SK-N-SH (cell line): Measurements from ENCODE around the gene CENPT. TPM values are rescaled to one million over a fixed set of nuclear protein-coding genes. Genes with fewer than 3 reads are reported as not detected.

Experiments used
- CTCF ChIA-PET: fragments of 300-600, 350-600 bp; formaldehyde crosslinking; extraction: SDS; loops from one replicate; lab custom pipeline; 2021; lab: Yijun Ruan, JAX
- POLR2A ChIA-PET: fragments of 350-600 bp; sonication (Branson Sonifier 250); formaldehyde crosslinking; extraction: SDS; loops from one replicate; lab custom pipeline; 2020; ENCODE audit warnings: antibody characterized with exemption, inconsistent platforms; lab: Yijun Ruan, JAX
- DNase-seq: peaks from one replicate; pipeline ENCODE4 v3.0.0; 2012
- H2AFZ ChIP-seq: fragments of 200-600 bp; sonication (generic); 2 replicates; pipeline ENCODE4 v1.8.1; 2016; ENCODE audit warnings: antibody characterized with exemption, mild to moderate bottlenecking, low read depth
- H3F3A ChIP-seq: fragments of 200-600 bp; sonication (generic); replicated peaks from 2 replicates; pipeline ENCODE3; 2016; ENCODE audit warnings: antibody characterized with exemption, mild to moderate bottlenecking; ENCODE audit not compliant: insufficient read depth
- H3K27ac ChIP-seq, 2 experiments: fragments of 200-500 bp in 1 of 2; fragments of 200-600 bp in 1 of 2; sonication (Bioruptor generic) in 1 of 2; sonication (generic), shearing (Covaris generic) in 1 of 2; 2 replicates each; pipeline versions ENCODE4 v1.5.1 to v1.6.1; 2014 to 2016; ENCODE audit warnings: low read depth in 2 of 2, inconsistent platforms in 1 of 2, low read length in 1 of 2, mild to moderate bottlenecking in 1 of 2, mixed read lengths in 1 of 2
- H3K27me3 ChIP-seq: fragments of 200-600 bp; sonication (generic), shearing (Covaris generic); 2 replicates; pipeline ENCODE4 v1.6.1; 2016; ENCODE audit warnings: mixed run types; ENCODE audit not compliant: insufficient read depth
- H3K36me3 ChIP-seq, 2 experiments: fragments of 200-500 bp in 1 of 2; fragments of 200-600 bp in 1 of 2; sonication (Bioruptor generic) in 1 of 2; sonication (generic) in 1 of 2; replicated peaks in 1 of 2; 2 replicates each; pipeline versions ENCODE3 to v1.5.1; 2014 to 2016; ENCODE audit warnings: low read length in 1 of 2, mild to moderate bottlenecking in 1 of 2; ENCODE audit not compliant: insufficient read depth in 2 of 2, control insufficient read depth in 1 of 2
- H3K4me1 ChIP-seq, 2 experiments: fragments of 200-500 bp in 1 of 2; fragments of 200-600 bp in 1 of 2; sonication (Bioruptor generic) in 1 of 2; sonication (generic), shearing (Covaris generic) in 1 of 2; 2 replicates each; pipeline versions ENCODE4 v1.5.1 to v1.6.1; 2014 to 2016; ENCODE audit warnings: low read depth in 1 of 2, low read length in 1 of 2, mixed run types in 1 of 2; ENCODE audit not compliant: insufficient read depth in 2 of 2, control insufficient read depth in 1 of 2
- H3K4me2 ChIP-seq: fragments of 200-600 bp; sonication (generic), shearing (Covaris generic); 2 replicates; pipeline ENCODE4 v1.6.1; 2017; ENCODE audit warnings: mixed run types
- H3K4me3 ChIP-seq, 2 experiments: fragments of 200-500 bp in 1 of 2; fragments of 200-600 bp in 1 of 2; sonication (Bioruptor generic) in 1 of 2; sonication (generic), shearing (Covaris generic) in 1 of 2; 2 replicates each; pipeline versions ENCODE4 v1.5.1 to v1.8.1; 2014 to 2016; ENCODE audit warnings: low read depth in 2 of 2, inconsistent platforms in 1 of 2, low read length in 1 of 2, mild to moderate bottlenecking in 1 of 2, mixed read lengths in 1 of 2, moderate library complexity in 1 of 2
- H3K79me2 ChIP-seq: fragments of 200-600 bp; sonication (generic); 2 replicates; pipeline ENCODE4 v1.8.1; 2017; ENCODE audit warnings: mild to moderate bottlenecking; ENCODE audit not compliant: insufficient read depth
- H3K9ac ChIP-seq: fragments of 200-600 bp; sonication (generic); 2 replicates; pipeline ENCODE4 v1.6.1; 2017; ENCODE audit warnings: mixed run types
- H3K9me2 ChIP-seq: fragments of 200-600 bp; sonication (generic); 2 replicates; pipeline ENCODE4 v1.6.1; 2017; ENCODE audit warnings: mixed run types
- H3K9me3 ChIP-seq: fragments of 200-600 bp; sonication (generic); 2 replicates; pipeline ENCODE4 v1.6.1; 2017; ENCODE audit warnings: mixed run types, mild to moderate bottlenecking, moderate library complexity
- H4K20me1 ChIP-seq: fragments of 200-600 bp; sonication (generic); 2 replicates; pipeline ENCODE4 v1.6.1; 2017; ENCODE audit warnings: mild to moderate bottlenecking, mixed run types; ENCODE audit not compliant: insufficient read depth
- CTCF ChIP-seq: fragments of 200-600 bp; sonication (generic); IDR thresholded peaks from 2 replicates; pipeline ENCODE4 v1.6.1; 2017; ENCODE audit warnings: antibody characterized with exemption, mild to moderate bottlenecking, moderate library complexity
- ELF1 ChIP-seq: IDR thresholded peaks from 2 replicates; pipeline ENCODE4 v1.4.0; 2012
- FOSL2 ChIP-seq: IDR thresholded peaks from 2 replicates; pipeline ENCODE4 v1.4.0; 2012; ENCODE audit warnings: low read depth, mild to moderate bottlenecking, moderate library complexity, borderline replicate concordance
- FOXJ3 ChIP-seq: sonication (generic); formaldehyde crosslinking; IDR thresholded peaks from 2 replicates; pipeline ENCODE4 v1.5.1; 2020; ENCODE audit warnings: mild to moderate bottlenecking, missing genetic modification reagents
- GATA2 ChIP-seq: sonication (generic); formaldehyde crosslinking; IDR thresholded peaks from 2 replicates; pipeline ENCODE4 v1.5.0; 2020; ENCODE audit warnings: mild to moderate bottlenecking, missing genetic modification reagents
- IRF3 ChIP-seq: fragments of 150-350 bp; IDR thresholded peaks from 2 replicates; pipeline ENCODE4 v1.6.1; 2016; ENCODE audit warnings: mild to moderate bottlenecking, low read depth, low read length
- MAX ChIP-seq: IDR thresholded peaks from 2 replicates; pipeline ENCODE4 v1.4.0; 2012; ENCODE audit warnings: low read depth
- MXI1 ChIP-seq: IDR thresholded peaks from 2 replicates; pipeline ENCODE4 v1.6.1; 2012; ENCODE audit warnings: mild to moderate bottlenecking, low read depth, low read length, improper control_type of control experiment
- NRF1 ChIP-seq: IDR thresholded peaks from 2 replicates; pipeline ENCODE4 v1.6.1; 2012; ENCODE audit warnings: low read depth, mild to moderate bottlenecking, low read length
- POLR2AphosphoS5 ChIP-seq: IDR thresholded peaks from 2 replicates; pipeline ENCODE4 v1.6.1; 2012; ENCODE audit warnings: low read depth, low read length
- RAD21 ChIP-seq: IDR thresholded peaks from 2 replicates; pipeline ENCODE4 v1.6.1; 2012; ENCODE audit warnings: mild to moderate bottlenecking, low read length
- RFX5 ChIP-seq: IDR thresholded peaks from 2 replicates; pipeline ENCODE4 v1.6.1; 2012; ENCODE audit warnings: mild to moderate bottlenecking, improper control_type of control experiment, low read length
- RXRA ChIP-seq: IDR thresholded peaks from 2 replicates; pipeline ENCODE4 v1.4.0; 2012; ENCODE audit warnings: low read depth, mild to moderate bottlenecking, borderline replicate concordance
- SMC3 ChIP-seq: IDR thresholded peaks from 2 replicates; pipeline ENCODE4 v1.6.1; 2012; ENCODE audit warnings: low read depth, low read length, improper control_type of control experiment
- TCF12 ChIP-seq: IDR thresholded peaks from 2 replicates; pipeline ENCODE4 v1.4.0; 2012
- USF1 ChIP-seq: IDR thresholded peaks from 2 replicates; pipeline ENCODE4 v1.4.0; 2012; ENCODE audit warnings: low read depth, borderline replicate concordance
- YY1 ChIP-seq: IDR thresholded peaks from 2 replicates; pipeline ENCODE4 v1.4.0; 2012; ENCODE audit warnings: low read depth, mild to moderate bottlenecking
- ZBTB33 ChIP-seq: IDR thresholded peaks from 2 replicates; pipeline ENCODE4 v1.4.0; 2012; ENCODE audit warnings: low read depth, borderline replicate concordance
- WGBS: methylation state at CpG from one replicate; pipeline ENCODE4 v1.1.6; 2017; ENCODE audit warnings: low lambda C conversion rate; 5-methylcytosine and 5-hydroxymethylcytosine counted together
- polyA plus RNA-seq, 3 experiments: library from polyadenylated mRNA; depleted of rRNA; stranded (reverse); fragments of >200 nt; gene quantifications; 2 replicates each; pipeline ENCODE4 v1.2.3, GENCODE V29; 2012

Gene CENPT
- polyA plus RNA-seq, 1 of the 3 experiments (the other 2 are of a cell fraction), result 48.6 TPM

GRCh38 chr16:67842509-67843342 lies 4.8 kb downstream of the CENPT start:
- H3F3A ChIP-seq, result peaks cover 28% of the 10 kb centered on the region
- H3K27ac ChIP-seq, result peak overlapping the region; percentile 98 to 99
- H3K4me1 ChIP-seq, result peaks cover 26 to 36% of the 10 kb centered on the region in 2 experiments
- H4K20me1 ChIP-seq, result peaks cover under 1% of the 10 kb centered on the region; the same call in 1 of the 2 replicates
- no peaks in the 10 kb centered on the region for H3K27me3 ChIP-seq
- H3K9me2 ChIP-seq, result no peaks in the 10 kb centered on the region
- H3K79me2 ChIP-seq, result peaks cover 44% of the 10 kb centered on the region
- H3K4me2 ChIP-seq, result peak overlapping the region; percentile 91
- peaks cover 0 to 5% of the 10 kb centered on the region in 2 experiments for H3K36me3 ChIP-seq
- H3K9ac ChIP-seq, result peak overlapping the region; percentile 93
- CTCF ChIA-PET, result interaction anchor here (1.0 to 6.3 kb wide), 5 partner anchors 9 to 41 kb away, joined by 3 to 66 read pairs (median 4); no protein-coding TSS in a partner anchor
- DNase-seq, result peak; percentile 73
- H2AFZ ChIP-seq, result peak overlapping the region; percentile 82; the same call in 1 of the 2 replicates
- peak; percentile 45 for TF ChIP-seq CTCF
- TF ChIP-seq NRF1, result peak; percentile 44
- no peak for TF ChIP-seq IRF3
- TF ChIP-seq MAX, result peak; percentile 73; the same call in 1 of the 2 replicates
- TF ChIP-seq ELF1, result no peak
- TF ChIP-seq RAD21, result peak; percentile 32; the same call in 1 of the 2 replicates
- TF ChIP-seq MXI1, result peak; percentile 59
- TF ChIP-seq YY1, result no peak
- TF ChIP-seq FOXJ3 (CRISPR knock-in tag), result 0 out of 2 replicates have a peak, but pooled peaks have one; percentile 14
- peak overlapping the region; percentile 77 to 97 for H3K4me3 ChIP-seq
- no peaks in the 10 kb centered on the region for H3K9me3 ChIP-seq
- POLR2A ChIA-PET, result interaction anchor here (0.6 kb wide), 1 partner anchor 1247 kb away, joined by 3 read pairs; no protein-coding TSS in a partner anchor
- 24% methylated on average over 27 of the region's 67 CpGs for WGBS

- peak; percentile 94 for DNase-seq
- peaks cover 37% of the 10 kb centered on the region for H3K79me2 ChIP-seq
- no peaks in the 10 kb centered on the region for H3K27me3 ChIP-seq
- ChIA-PET POLR2A (interaction anchor here (0.6 kb wide), 1 partner anchor 1246 kb away, joined by 3 read pairs; no protein-coding TSS in a partner anchor), CTCF (interaction anchor here (1.0 to 6.3 kb wide), 9 partner anchors 9 to 321 kb away, joined by 3 to 66 read pairs (median 5); partner anchors contain the start of genes CTRL, RANBP10 and TSNAXIP1)
- no peaks in the 10 kb centered on the region for H3K9me3 ChIP-seq
- peak within 1 kb of the TSS; percentile 93 for H3K9ac ChIP-seq
- peaks cover 26 to 36% of the 10 kb centered on the region in 2 experiments for H3K4me1 ChIP-seq
- peak within 1 kb of the TSS; percentile 77 to 97 for H3K4me3 ChIP-seq
- peaks cover 0 to 5% of the 10 kb centered on the region in 2 experiments for H3K36me3 ChIP-seq
- peak within 1 kb of the TSS; percentile 97 for H2AFZ ChIP-seq
- peak within 1 kb of the TSS; percentile 98 to 99 for H3K27ac ChIP-seq
- peak within 1 kb of the TSS; percentile 91 for H3K4me2 ChIP-seq
- no peaks in the 10 kb centered on the region; the same call in 1 of the 2 replicates for H4K20me1 ChIP-seq
- peaks cover 28% of the 10 kb centered on the region for H3F3A ChIP-seq
- H3K9me2 ChIP-seq, result no peaks in the 10 kb centered on the region
- WGBS, result under 1% methylated on average over 30 of the region's 83 CpGs
- TF ChIP-seq TCF12 (no peak), POLR2AphosphoS5 (no peak), SMC3 (peak; percentile 43; the same call in 1 of the 2 replicates), ZBTB33 (no peak), GATA2 (CRISPR knock-in tag) (no peak), USF1 (no peak), ELF1 (peak; percentile 48), MXI1 (peak; percentile 17; the same call in 1 of the 2 replicates), FOSL2 (no peak), RXRA (no peak), RFX5 (no peak)
These were observed 5.5 kb downstream of the CENPT start, which contains the start of gene THAP11 for GRCh38 chr16:67841816-67842508. Gene THAP11, plus strand, starts transcription at chr16:67842320. Its CDS starts 235 bp downstream, at chr16:67842555.
